ENCODE results near the gene ZNF577.

The ZNF577 gene

DNA sequence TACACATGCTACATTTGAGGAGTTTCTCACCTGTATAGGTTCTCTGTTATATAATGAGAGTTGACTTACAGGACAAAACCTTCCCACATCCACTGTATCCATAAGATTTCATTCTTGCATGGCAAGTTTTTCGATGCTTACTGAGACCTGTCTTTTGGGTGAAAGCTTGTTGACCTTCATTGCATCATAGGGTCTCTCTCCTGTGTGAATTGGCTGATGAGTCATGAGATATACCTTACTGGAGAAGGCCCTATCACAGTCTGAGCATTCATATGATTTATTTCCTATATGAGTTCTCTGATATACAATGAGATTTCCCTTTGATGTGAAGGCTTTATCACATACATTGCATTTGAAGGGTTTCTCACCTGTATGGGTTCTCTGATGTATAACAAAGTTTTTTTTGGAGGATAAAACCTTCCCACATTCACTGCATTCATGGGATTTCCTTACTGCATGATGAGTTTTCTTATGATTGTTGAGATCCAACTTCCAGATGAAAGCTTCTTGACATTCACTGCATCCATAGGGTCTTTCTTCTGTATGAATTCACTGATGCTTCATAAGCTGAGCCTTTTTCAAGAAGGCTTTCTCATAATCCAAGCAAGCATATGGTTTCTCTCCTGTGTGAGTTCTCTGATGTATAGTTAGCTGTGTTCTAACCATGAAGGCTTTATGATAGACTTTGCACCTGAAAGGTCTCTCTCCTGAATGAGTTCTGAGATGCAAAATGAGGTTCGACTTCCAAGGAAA is 25.7 kb downstream of the ZNF577 start:
- DNase-seq, result no peak

DNA sequence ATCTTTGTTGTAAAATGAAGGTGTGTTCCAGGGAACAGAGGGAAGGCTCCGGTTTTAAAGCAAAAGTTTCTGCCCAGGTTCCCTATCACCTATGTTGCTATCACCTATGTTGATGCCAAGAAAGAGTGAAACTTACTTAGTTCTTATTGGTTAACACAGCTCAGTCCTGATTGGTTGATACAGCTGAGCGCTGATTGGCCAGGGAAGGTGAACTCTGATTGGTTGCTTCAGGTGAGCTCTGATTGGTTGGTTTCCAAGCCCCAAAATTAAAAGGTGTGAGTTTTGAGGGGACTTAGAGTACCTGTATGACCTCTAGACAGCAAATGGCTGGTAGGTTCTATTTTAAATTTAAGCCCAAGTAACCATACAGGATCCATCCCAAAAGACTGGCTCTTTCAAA is 50.6 kb downstream of the ZNF577 start:
- DNase-seq, result no peak

DNA sequence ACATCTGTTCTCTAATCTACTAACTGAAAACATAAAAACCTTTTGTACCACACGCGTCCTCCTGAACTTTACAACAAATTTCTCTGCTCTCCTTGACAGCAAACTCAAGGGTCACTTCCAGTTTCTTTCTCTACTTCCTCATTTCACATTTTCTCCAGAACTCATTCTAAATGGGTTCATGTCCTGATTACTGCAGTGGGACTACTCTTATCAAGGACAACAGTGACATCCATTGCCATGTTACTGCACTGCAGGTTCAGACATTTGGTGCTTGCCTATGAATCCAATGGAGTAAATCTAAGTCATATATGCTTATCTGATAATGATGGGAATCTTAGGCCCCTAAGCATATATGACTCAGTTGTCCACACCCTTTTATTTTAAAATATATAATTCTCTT is 57.5 kb downstream of the ZNF577 start:
- no peak for DNase-seq

DNA sequence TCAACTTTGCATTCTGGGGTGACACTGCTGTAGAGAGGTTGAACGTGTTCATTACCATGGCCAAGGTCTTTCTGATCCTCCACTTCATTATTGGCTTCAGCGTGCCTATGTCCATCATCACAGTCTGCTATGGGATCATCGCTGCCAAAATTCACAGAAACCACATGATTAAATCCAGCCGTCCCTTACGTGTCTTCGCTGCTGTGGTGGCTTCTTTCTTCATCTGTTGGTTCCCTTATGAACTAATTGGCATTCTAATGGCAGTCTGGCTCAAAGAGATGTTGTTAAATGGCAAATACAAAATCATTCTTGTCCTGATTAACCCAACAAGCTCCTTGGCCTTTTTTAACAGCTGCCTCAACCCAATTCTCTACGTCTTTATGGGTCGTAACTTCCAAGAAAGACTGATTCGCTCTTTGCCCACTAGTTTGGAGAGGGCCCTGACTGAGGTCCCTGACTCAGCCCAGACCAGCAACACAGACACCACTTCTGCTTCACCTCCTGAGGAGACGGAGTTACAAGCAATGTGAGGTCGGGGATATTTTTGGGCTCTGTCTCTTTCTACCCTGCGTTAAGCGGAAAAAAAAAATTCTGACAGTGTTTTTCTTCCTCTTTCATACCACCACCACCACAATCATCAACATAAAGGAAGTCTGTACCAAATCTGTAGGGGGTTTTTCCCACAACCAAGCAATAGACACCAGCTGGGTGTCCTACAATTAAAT is 63.3 kb downstream of the ZNF577 start:
- no peak for DNase-seq

DNA sequence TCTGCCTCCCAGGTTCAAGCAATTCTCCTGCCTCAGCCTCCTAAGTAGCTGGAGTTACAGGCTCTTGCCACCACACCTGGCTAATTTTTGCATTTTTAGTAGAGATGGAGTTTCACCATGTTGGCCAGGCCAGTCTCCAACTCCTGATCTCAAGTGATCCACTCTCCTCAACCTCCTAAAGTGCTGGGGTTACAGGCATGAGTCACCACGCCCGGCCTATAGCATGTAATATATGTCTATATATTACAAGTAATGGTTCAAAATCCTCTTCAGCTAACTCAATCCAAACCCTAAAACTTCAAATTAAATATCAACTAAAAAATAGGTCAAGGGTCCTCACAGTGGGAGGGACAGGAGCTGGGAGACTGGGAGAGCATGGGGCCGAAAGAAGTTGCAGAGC is 64.8 kb downstream of the ZNF577 start:
- DNase-seq, result no peak

DNA sequence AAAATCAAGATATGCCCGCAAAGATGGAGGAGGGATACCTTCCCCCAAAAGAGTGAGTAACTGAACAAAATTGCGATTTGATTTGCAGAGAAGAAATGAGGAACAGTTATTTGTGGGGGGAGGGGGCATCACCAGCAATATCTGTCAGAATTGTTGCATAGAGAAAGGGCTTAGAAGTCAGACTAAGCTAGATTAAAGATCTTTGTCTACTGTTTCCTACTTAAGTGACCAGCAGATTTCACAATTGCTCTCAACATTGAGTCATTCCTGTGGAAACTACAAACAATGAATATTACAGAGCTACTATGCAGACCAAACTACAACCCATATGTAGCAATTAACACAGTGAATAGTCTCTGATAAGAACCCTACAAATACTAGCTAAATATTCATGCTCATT is 65.4 kb downstream of the ZNF577 start:
- no peak for DNase-seq

DNA sequence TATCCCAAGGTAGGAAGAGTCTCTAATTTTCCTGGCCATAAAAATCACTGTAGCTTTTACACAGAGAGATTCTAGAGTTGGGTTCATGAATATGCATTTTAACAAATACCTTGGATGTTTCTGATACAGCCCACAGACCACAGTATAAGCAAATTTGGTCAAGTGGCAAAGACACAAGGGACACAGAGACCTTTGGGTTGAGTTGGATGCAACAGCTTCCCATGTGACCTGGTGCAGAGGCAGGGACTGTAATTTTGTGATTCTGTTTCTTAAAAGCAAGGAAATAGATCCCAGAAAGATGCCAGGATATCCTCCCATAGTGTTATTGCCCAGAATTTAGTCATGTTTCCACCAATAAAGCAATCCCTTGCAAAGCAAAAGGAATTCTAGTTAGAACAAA is 65.8 kb downstream of the ZNF577 start:
- no peak for DNase-seq

DNA sequence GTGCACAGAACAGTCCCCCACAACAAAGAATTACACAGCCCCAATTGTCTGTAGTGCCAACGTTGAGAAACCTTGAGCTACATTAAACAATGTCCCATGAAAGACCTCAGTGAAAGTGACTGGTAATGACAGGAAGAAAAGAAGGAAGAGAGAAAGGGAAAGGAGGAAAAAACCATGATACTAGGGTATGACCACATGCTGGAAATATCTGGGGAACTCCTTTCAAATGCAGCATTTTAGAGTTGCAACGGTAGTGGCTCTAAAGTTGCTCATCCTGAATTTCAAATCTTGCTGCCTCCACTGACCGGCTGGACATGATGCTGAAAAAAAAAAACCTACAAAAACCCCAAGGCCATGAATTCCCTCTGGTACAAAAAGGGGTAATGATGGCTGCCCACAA is 66.3 kb downstream of the ZNF577 start:
- no peak for DNase-seq

All from stimulated activated CD4-positive, alpha-beta T cell treated with anti-CD3 and anti-CD28 coated beads, Interleukin-1b, Interleukin-23, amount 100 ng/mL, for 48 hours (primary cell).